Measurements from ENCODE around the gene TNFAIP8L1. TPM values are rescaled to one million over a fixed set of nuclear protein-coding genes. Genes with fewer than 3 reads are reported as not detected.

TNFAIP8L1 gene
- total RNA-seq (2022; extraction: Qiagen RNA extraction; ENCODE audit: low read depth), result 2.9 to 4.5 TPM (median 3.9 TPM) in 5 replicates

GRCh38 chr19:4638828-4639530 lies at the start of gene TNFAIP8L1:
Gene TNFAIP8L1, plus strand, starts transcription at chr19:4639516. Its CDS starts 12,354 bp downstream, at chr19:4651870.

GRCh38 chr19:4669723-4670480 lies 30.6 kb downstream of the TNFAIP8L1 start, which contains the start of gene MYDGF:
Gene MYDGF, minus strand, starts transcription at chr19:4670342. Its CDS starts 8 bp downstream, at chr19:4670334.

Other genes starting within 250 kb of the TNFAIP8L1 start
- 45.6 to 64.3 TPM (median 59.9 TPM) in 5 replicates for gene SH3GL1, start 239.0 kb upstream of the TNFAIP8L1 start, total RNA-seq (2022; extraction: Qiagen RNA extraction; ENCODE audit: low read depth)
- 18.3 to 21.9 TPM (median 20.8 TPM) in 5 replicates for gene CHAF1A, start 236.9 kb upstream of the TNFAIP8L1 start, total RNA-seq (2022; extraction: Qiagen RNA extraction; ENCODE audit: low read depth)
- gene UBXN6, start 181.7 kb upstream of the TNFAIP8L1 start, total RNA-seq (2022; extraction: Qiagen RNA extraction; ENCODE audit: low read depth), result 35.9 to 65.2 TPM (median 58.6 TPM) in 5 replicates
- 23.2 to 29.4 TPM (median 26.9 TPM) in 5 replicates for gene HDGFL2, start 167.2 kb upstream of the TNFAIP8L1 start, total RNA-seq (2022; extraction: Qiagen RNA extraction; ENCODE audit: low read depth)
- 0.18 to 0.23 TPM (median 0.19 TPM) in 5 replicates for gene PLIN4, start 121.0 kb upstream of the TNFAIP8L1 start, total RNA-seq (2022; extraction: Qiagen RNA extraction; ENCODE audit: low read depth)
- 0.10 to 0.15 TPM (median 0.12 TPM) in 3 of 5 replicates, not detected in the others for gene PLIN5, start 104.3 kb upstream of the TNFAIP8L1 start, total RNA-seq (2022; extraction: Qiagen RNA extraction; ENCODE audit: low read depth)
- gene LRG1, start 99.5 kb upstream of the TNFAIP8L1 start, total RNA-seq (2022; extraction: Qiagen RNA extraction; ENCODE audit: low read depth), result 0.08 to 0.41 TPM (median 0.11 TPM) in 4 of 5 replicates, not detected in the other
- 4.5 to 6.2 TPM (median 5.5 TPM) in 5 replicates for gene SEMA6B, start 79.8 kb upstream of the TNFAIP8L1 start, total RNA-seq (2022; extraction: Qiagen RNA extraction; ENCODE audit: low read depth)
- 122 to 151 TPM (median 136 TPM) in 5 replicates for gene MYDGF, start 30.8 kb downstream of the TNFAIP8L1 start, total RNA-seq (2022; extraction: Qiagen RNA extraction; ENCODE audit: low read depth)
- 53.4 to 65.4 TPM (median 59.7 TPM) in 5 replicates for gene DPP9, start 84.3 kb downstream of the TNFAIP8L1 start, total RNA-seq (2022; extraction: Qiagen RNA extraction; ENCODE audit: low read depth)
- gene FEM1A, start 152.2 kb downstream of the TNFAIP8L1 start, total RNA-seq (2022; extraction: Qiagen RNA extraction; ENCODE audit: low read depth), result 5.6 to 6.3 TPM (median 6.1 TPM) in 5 replicates
- gene TICAM1, start 192.2 kb downstream of the TNFAIP8L1 start, total RNA-seq (2022; extraction: Qiagen RNA extraction; ENCODE audit: low read depth), result 7.2 to 10.1 TPM (median 9.7 TPM) in 5 replicates
- 150 to 164 TPM (median 160 TPM) in 5 replicates for gene PLIN3, start 228.2 kb downstream of the TNFAIP8L1 start, total RNA-seq (2022; extraction: Qiagen RNA extraction; ENCODE audit: low read depth)